Right renal cortex interstitium (tissue), 3 donors: ENCODE measurements around the gene ETS2. TPM values are rescaled to one million over a fixed set of nuclear protein-coding genes. Genes with fewer than 3 reads are reported as not detected.

Source experiments
- DNase-seq, 3 donors: peaks; one replicate each; pipeline ENCODE4 v3.0.0-alpha.2; 2013; ENCODE audit warnings: low read depth in 3 of 3, low spot score in 2 of 3
- polyA plus RNA-seq, 3 donors: library from polyadenylated mRNA; unstranded; fragments of 120-200 nt; gene quantifications; one replicate each; pipeline ENCODE4 v1.2.1, GENCODE V29; 2013; ENCODE audit not compliant: insufficient read length in 3 of 3

Gene ETS2
- polyA plus RNA-seq, 3 donors, result 45.0 to 53.6 (median 46.2) TPM

DNA sequence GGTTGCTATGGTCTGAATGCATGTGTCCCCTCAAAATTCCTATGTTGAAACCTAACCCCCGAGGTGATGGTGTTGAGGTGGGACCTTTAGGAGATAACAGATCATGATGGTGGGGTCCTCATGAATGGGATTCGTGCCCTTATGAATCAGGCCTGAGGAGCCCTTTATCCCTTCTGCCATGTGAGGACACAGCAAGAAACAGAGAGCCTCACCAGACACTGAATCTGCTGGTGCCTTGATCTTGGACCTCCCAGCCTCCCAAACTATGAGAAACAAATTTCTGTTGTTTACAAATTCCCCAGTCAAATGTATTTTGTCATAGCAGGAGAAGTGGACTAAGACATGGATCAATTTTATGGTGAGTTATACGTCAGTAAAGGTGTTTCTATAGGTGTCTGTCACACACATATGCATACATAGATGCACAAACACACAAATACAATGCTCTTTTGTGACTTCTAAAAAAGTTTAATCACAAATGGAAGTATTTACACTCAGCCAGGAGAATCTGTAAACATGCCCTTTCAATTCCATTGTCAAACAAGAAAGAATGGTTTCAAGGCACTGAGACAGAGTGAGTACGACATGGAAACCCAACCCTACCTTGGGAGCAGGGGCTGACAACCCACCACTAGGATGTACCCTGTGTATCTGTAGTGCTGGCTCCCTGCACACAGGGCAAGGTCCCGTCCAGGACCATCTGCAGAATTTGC lies 5.5 kb upstream of the ETS2 start:
- no peak for DNase-seq

GRCh38 chr21:38800924-38801744 lies 4.6 kb upstream of the ETS2 start:
- DNase-seq, result no peak

- DNase-seq, result no peak
Measured at GRCh38 chr21:38802050-38803026, 3.4 kb upstream of the ETS2 start.

DNA sequence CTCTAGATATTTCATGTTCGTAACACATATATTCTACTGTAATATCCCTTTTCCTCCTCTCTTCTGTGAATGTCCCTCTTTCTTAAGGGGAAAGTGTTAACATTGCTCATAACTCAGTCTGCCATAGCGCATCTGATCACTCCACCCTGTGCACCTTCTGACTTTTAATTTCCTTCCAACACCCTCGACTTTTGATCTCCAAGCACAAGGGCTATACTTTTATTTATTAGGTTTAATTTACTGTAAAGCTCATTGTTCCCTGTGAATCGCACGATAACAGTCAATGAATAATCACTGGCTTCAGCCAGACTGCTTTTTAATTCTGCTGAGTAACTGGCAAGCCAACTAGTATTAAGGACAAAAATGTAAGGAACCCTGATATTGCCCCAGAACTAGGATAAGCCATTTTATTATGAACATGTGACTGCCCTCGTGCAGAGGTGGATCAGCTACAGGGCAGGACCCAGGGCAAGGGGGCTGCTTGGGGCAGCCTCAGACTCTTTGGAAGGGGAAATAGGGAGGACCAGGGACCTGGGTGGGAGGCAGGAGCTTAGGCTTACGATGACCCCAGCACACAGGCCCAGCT lies 2.6 kb upstream of the ETS2 start:
- no peak for DNase-seq

DNA sequence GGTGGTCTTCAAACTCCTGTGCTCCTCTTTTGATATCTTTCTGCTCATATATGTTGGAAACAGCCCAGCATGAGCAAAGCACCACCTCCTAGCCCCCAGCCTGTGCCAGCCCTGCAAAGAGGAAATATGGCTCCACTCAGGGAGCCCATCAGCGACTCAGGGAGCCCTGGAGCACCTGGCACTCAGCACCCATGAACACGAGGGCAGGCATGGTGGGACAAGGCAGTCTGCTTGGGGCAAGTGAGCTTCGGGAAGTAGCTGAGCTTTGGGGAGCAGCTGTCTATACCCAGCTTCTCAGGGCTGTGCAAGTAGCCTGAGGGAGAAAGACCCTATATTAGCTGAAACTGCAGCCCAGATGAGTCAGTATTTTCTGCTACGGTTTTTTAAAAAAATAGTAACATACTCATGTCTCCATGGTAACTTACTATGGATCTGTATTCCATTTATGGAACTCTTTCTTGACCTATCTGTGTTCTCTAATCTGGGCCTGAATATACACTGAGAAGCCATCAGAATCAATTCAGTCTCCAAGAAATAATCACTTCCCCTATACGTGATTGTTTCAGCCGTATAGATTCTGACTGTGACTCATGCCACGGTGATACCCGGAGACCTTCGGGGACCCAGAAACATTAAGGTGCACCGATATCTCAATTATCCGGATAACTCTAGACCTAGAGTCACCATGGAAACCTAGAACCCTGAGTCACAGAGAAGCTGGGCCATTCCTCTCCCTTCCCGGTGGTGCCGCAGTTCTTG lies 1.5 kb upstream of the ETS2 start:
- no peak for DNase-seq

- no peak for DNase-seq
Measured at GRCh38 chr21:38804789-38805327, 871 bp upstream of the ETS2 start.

GRCh38 chr21:38806153-38806941 lies 618 bp downstream of the ETS2 start:
- no peak for DNase-seq

DNA sequence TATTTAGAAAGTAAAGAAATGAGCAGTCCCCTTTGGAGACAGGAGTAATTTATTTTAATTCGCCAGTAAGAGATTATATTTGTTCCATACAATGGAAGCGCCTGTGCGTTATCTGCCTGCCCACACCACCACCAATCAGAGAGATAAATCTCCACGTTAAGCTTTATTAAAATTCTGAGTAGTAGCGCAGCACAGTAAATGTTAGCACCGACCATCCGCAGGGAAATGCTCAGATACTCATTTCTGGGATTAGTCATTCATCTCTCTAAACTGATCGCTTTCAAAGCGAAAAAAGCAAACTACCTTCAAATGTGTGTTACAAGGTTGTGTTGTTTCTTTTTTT lies 1.2 kb downstream of the ETS2 start:
- no peak for DNase-seq

GRCh38 chr21:38807441-38807871 lies 1.7 kb downstream of the ETS2 start:
- DNase-seq, result no peak

DNA sequence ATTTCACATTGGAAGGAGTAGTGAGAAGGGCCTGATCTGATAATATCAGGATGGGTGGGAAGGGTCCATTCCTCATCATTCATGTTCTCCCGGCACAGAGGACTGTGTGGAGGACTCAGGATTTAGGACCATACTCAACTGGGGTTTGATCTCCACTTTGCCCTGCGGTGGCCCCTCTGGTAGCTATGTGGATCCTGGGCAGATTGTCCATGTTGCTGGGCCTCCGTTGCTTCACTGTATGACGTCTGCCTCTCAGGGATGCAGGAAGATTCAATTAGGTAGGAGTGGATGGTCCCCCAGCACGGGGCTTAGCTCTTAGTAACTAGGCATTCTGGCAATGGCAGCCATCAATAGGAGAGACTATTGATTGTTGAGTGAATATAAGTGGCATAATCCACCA lies 2.3 kb downstream of the ETS2 start:
- no peak for DNase-seq

DNA sequence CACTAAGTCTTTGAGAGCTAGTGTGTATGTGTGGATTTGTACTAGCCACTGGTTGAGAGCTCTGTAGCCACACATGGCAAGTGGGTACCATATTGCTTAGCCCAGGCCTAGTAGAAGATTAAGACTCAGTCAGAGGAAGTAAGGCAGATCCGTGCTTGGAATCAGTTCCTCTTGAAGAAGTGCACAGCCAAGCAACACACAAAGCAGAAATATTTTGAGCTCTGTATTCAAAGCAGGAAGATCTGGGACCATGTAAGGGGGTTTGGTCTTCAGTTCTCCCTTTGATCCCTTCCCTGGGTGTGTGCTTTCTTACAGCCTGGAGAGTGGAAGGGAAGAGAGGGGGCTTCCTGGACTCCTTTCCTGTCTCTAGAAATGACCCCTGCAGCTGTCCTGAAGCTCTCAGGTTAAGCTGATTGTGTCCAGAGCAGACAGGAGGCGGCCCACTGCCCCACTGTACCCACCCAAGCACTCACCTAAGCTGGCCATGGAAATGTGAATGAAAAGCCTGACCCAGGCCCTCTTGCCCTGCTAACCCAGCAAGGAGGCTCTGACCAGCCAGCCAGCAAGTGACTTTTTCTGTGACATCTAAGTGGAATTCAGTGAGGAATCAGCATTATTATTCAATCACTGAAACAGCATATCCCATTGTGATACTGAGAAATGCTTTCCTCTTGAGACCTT lies 3.6 kb downstream of the ETS2 start:
- DNase-seq, result no peak

DNA sequence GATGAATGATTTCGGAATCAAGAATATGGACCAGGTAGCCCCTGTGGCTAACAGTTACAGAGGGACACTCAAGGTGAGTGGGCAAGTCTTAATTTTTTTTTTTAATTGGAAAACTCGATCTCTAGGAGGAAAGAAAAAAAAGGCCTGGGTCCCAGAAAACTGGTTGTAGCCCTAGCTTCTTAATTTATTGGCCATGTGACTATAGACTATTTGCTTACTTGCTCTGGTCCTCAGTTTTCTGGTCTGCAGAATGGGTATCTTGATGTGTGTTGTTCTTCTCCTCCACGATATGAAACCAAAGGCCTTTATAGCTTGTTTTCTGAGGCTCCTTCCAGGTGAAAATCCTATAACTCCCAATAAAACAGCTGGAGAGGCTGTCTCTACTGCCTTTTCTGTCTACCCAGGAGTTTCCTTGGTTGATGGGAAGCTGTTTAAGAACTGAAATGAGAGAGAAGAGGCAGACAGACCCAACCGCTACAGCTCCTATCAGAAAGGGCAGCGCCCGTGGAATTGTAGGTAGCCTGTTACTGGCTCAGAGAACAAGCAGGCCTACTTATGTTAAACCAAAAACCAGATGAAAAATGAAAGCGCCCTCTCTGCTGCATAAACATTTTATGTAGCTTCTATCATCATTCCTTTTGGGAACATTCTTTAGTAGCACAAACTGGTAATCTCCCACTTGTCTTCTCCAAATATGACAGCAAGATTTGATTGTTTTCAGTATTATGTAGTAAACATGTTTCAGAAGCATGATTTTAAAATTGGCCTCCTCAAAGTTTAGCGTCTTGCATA lies 4.5 kb downstream of the ETS2 start:
- no peak for DNase-seq

DNA sequence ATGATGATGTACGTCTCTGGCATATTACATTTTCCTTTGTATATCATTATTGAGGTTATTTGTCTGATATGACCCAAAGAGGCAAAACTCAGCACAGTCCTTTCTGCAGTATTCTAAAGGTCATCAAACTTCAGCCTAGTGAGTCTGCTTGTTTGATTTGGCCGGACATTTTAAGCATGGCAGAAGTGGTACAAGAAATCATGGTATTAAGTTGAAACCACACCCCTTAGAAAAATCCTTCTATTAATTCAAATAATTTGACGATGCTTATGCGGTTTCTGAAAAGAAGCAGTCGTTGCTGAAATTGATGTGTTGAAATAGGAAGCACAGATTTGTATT lies 5.1 kb downstream of the ETS2 start:
- no peak for DNase-seq

GRCh38 chr21:38811257-38811656 lies 5.5 kb downstream of the ETS2 start:
- no peak for DNase-seq

DNA sequence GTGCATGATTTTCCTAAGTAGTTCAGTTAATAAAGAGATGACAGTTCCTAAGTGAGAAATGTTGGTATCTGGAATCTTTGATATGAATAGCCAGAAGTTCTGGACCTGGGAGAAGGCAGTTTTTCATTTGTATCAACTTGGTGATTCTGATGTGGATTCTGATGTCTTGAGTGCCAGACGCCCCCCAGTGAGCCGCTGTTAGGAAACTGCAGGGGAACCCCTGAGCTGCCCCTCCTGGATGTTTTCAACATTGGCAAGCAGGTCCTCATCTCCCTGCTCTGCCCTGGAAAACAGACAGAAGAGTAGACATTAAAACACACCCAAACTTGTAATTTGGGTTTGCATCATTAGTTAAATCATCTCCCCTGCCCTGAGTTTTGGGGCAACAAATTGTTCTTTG lies 7.4 kb downstream of the ETS2 start:
- DNase-seq, result no peak

DNA sequence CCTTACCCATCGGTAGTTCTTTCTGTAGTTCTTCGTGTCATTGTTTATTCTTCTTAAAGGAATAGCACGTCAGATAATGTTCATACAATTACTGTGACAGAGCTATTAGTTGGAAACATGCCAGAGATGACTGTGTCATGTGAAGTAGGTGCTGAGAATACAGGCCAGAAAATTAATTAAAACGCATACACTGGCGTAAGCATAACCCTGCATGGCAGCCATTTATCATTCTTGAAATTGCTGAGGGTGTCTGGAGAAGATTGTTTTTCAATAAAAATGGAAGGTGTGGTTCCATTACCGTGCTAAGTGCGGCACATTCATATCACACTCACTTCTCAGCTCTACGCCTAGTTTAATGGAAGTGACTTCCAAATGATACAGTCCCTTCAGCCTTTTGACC lies 7.8 kb downstream of the ETS2 start:
- no peak for DNase-seq

DNA sequence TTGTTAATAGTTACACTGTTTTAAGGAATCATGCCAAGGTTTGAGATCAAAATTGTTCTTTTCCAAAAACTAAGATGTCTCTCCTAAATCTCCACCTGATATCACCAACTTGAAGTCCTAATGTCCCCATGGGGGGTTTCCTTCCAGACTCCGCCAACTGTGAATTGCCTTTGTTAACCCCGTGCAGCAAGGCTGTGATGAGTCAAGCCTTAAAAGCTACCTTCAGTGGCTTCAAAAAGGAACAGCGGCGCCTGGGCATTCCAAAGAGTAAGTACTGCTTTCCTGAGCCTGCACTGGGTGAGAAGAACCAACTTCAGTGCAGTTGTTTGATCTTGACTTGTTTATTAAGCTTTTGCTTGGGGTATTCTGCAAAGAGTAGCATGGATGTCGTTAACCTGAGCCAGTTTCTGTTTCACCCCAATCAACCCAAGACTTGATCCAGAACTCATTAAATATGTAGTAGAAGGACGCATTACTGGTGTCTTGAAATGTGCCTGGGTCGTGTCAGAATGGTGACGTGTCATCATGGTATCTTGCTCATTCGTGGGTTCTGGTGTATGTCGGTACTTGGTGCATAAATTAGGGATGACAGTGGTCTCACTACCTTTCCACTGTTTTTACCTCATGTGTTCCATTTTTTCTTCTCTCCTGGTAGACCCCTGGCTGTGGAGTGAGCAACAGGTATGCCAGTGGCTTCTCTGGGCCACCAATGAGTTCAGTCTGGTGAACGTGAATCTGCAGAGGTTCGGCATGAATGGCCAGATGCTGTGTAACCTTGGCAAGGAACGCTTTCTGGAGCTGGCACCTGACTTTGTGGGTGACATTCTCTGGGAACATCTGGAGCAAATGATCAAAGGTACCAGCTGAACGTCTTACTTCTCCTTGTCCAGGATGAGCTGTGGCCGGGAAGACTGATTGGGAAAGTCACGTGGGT lies 8.7 kb downstream of the ETS2 start:
- no peak for DNase-seq
